WTC11 (cell line): ENCODE data around the gene MPDZ. TPM values are rescaled to one million over a fixed set of nuclear protein-coding genes. Genes with fewer than 3 reads are reported as not detected.

ENCODE experiments used
- ATAC-seq: fragments of 200-7000 bp; cut with Tn5 transposase; 2 replicates; pipeline ENCODE4 v1.10.0; 2021; ENCODE audit warnings: mild to moderate bottlenecking, moderate library complexity
- CTCF ChIA-PET: fragments of 300-600 bp; sonication (Branson Sonifier 250); formaldehyde crosslinking; loops from one replicate; lab custom pipeline; 2021; ENCODE audit warnings: antibody characterized with exemption; lab: Charles Lee
- POLR2A ChIA-PET: fragments of 350-600 bp; sonication (Branson Sonifier 250); formaldehyde crosslinking; loops from one replicate; lab custom pipeline; 2021; ENCODE audit warnings: antibody characterized with exemption; lab: Charles Lee
- DNase-seq: peaks from one replicate; pipeline ENCODE4 v3.0.0; 2021; ENCODE audit warnings: low spot score
- H3K27ac Mint-ChIP-seq: 2 replicates; pipeline ENCODE4 v1.8.0; 2021; ENCODE audit warnings: mixed read lengths
- H3K27me3 Mint-ChIP-seq: 2 replicates; pipeline ENCODE4 v1.8.0; 2021; ENCODE audit warnings: low read depth, mild to moderate bottlenecking, moderate library complexity, mixed read lengths
- H3K36me3 Mint-ChIP-seq: 2 replicates; pipeline ENCODE4 v1.8.0; 2021; ENCODE audit warnings: mixed read lengths
- H3K4me1 Mint-ChIP-seq: 2 replicates; pipeline ENCODE4 v1.8.0; 2022; ENCODE audit warnings: mixed read lengths
- H3K4me3 Mint-ChIP-seq: 2 replicates; pipeline ENCODE4 v1.8.0; 2021; ENCODE audit warnings: mild to moderate bottlenecking, moderate library complexity, mixed read lengths
- H3K9me3 Mint-ChIP-seq: 2 replicates; pipeline ENCODE4 v1.8.0; 2021; ENCODE audit warnings: mixed read lengths
- FOXK1 ChIP-seq: sonication (generic); formaldehyde crosslinking; IDR thresholded peaks from 2 replicates; pipeline ENCODE4 v1.8.0; 2022; ENCODE audit warnings: mild to moderate bottlenecking, moderate library complexity, missing genetic modification reagents
- NFE2L1 ChIP-seq: sonication (generic); formaldehyde crosslinking; IDR thresholded peaks from 2 replicates; pipeline ENCODE4 v1.8.1; 2023; ENCODE audit warnings: missing genetic modification reagents
- OVOL2 ChIP-seq: fragments of 250-450 bp; sonication (Bioruptor Pico); IDR thresholded peaks from 2 replicates; pipeline ENCODE4 v1.9.0; 2021; ENCODE audit warnings: mild to moderate bottlenecking, borderline replicate concordance
- PRRX2 ChIP-seq: fragments of 250-450 bp; sonication (Bioruptor Pico); IDR thresholded peaks from 2 replicates; pipeline ENCODE4 v1.8.0; 2021; ENCODE audit warnings: mild to moderate bottlenecking
- SMAD3 ChIP-seq: sonication (generic); formaldehyde crosslinking; IDR thresholded peaks from 2 replicates; pipeline ENCODE4 v1.8.0; 2022; ENCODE audit warnings: missing genetic modification reagents, mild to moderate bottlenecking, borderline replicate concordance
- TEAD1 ChIP-seq: sonication (generic); formaldehyde crosslinking; IDR thresholded peaks from 2 replicates; pipeline ENCODE4 v1.8.0; 2022; ENCODE audit warnings: mild to moderate bottlenecking, missing genetic modification reagents
- TEAD4 ChIP-seq: sonication (generic); formaldehyde crosslinking; IDR thresholded peaks from 2 replicates; pipeline ENCODE4 v1.8.0; 2022; ENCODE audit warnings: mild to moderate bottlenecking, missing genetic modification reagents
- total RNA-seq: library from RNA; stranded (reverse); gene quantifications from 3 replicates; pipeline ENCODE4 v1.2.3, GENCODE V29; 2021
- TF ChIP-seq, protein P1 (sequence below): fragments of 250-450 bp; sonication (Bioruptor Pico); IDR thresholded peaks from 2 replicates; pipeline ENCODE4 v1.9.0; 2021; ENCODE audit warnings: mild to moderate bottlenecking, borderline replicate concordance
- TF ChIP-seq, protein P2 (sequence below): sonication (generic); formaldehyde crosslinking; IDR thresholded peaks from 2 replicates; pipeline ENCODE4 v1.8.1; 2023; ENCODE audit warnings: mild to moderate bottlenecking, missing genetic modification reagents, borderline replicate concordance
- TF ChIP-seq, protein P3 (sequence below): sonication (generic); formaldehyde crosslinking; IDR thresholded peaks from 2 replicates; pipeline ENCODE4 v1.8.0; 2022; ENCODE audit warnings: missing genetic modification reagents

Gene MPDZ
- total RNA-seq, 1 experiment from 2014 or later: 38.5 TPM

DNA sequence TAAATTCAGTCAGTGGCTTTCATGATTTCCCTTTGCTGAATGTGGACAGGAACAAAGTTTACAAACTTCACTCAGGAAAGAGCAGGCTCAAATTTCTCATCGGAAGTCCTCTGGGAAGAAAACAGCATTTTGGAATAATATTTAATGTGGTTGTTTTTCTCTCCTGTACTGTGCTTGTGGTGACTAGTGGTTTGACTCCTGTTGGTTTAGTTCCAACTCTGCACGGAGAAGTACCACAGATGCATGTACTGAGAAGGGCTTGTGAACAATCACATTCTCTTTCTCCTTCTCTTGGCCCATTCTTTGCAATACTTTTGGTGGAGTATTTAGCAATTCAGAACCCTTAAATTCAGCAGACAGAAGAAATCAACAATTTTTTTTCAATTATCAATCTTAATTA lies 13.3 kb downstream of the MPDZ start (continued):
- TF ChIP-seq, protein P1, sequence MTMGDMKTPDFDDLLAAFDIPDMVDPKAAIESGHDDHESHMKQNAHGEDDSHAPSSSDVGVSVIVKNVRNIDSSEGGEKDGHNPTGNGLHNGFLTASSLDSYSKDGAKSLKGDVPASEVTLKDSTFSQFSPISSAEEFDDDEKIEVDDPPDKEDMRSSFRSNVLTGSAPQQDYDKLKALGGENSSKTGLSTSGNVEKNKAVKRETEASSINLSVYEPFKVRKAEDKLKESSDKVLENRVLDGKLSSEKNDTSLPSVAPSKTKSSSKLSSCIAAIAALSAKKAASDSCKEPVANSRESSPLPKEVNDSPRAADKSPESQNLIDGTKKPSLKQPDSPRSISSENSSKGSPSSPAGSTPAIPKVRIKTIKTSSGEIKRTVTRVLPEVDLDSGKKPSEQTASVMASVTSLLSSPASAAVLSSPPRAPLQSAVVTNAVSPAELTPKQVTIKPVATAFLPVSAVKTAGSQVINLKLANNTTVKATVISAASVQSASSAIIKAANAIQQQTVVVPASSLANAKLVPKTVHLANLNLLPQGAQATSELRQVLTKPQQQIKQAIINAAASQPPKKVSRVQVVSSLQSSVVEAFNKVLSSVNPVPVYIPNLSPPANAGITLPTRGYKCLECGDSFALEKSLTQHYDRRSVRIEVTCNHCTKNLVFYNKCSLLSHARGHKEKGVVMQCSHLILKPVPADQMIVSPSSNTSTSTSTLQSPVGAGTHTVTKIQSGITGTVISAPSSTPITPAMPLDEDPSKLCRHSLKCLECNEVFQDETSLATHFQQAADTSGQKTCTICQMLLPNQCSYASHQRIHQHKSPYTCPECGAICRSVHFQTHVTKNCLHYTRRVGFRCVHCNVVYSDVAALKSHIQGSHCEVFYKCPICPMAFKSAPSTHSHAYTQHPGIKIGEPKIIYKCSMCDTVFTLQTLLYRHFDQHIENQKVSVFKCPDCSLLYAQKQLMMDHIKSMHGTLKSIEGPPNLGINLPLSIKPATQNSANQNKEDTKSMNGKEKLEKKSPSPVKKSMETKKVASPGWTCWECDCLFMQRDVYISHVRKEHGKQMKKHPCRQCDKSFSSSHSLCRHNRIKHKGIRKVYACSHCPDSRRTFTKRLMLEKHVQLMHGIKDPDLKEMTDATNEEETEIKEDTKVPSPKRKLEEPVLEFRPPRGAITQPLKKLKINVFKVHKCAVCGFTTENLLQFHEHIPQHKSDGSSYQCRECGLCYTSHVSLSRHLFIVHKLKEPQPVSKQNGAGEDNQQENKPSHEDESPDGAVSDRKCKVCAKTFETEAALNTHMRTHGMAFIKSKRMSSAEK (CRISPR knock-in tag): no peak
- TF ChIP-seq, protein P2, sequence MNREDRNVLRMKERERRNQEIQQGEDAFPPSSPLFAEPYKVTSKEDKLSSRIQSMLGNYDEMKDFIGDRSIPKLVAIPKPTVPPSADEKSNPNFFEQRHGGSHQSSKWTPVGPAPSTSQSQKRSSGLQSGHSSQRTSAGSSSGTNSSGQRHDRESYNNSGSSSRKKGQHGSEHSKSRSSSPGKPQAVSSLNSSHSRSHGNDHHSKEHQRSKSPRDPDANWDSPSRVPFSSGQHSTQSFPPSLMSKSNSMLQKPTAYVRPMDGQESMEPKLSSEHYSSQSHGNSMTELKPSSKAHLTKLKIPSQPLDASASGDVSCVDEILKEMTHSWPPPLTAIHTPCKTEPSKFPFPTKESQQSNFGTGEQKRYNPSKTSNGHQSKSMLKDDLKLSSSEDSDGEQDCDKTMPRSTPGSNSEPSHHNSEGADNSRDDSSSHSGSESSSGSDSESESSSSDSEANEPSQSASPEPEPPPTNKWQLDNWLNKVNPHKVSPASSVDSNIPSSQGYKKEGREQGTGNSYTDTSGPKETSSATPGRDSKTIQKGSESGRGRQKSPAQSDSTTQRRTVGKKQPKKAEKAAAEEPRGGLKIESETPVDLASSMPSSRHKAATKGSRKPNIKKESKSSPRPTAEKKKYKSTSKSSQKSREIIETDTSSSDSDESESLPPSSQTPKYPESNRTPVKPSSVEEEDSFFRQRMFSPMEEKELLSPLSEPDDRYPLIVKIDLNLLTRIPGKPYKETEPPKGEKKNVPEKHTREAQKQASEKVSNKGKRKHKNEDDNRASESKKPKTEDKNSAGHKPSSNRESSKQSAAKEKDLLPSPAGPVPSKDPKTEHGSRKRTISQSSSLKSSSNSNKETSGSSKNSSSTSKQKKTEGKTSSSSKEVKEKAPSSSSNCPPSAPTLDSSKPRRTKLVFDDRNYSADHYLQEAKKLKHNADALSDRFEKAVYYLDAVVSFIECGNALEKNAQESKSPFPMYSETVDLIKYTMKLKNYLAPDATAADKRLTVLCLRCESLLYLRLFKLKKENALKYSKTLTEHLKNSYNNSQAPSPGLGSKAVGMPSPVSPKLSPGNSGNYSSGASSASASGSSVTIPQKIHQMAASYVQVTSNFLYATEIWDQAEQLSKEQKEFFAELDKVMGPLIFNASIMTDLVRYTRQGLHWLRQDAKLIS: no peak

DNA sequence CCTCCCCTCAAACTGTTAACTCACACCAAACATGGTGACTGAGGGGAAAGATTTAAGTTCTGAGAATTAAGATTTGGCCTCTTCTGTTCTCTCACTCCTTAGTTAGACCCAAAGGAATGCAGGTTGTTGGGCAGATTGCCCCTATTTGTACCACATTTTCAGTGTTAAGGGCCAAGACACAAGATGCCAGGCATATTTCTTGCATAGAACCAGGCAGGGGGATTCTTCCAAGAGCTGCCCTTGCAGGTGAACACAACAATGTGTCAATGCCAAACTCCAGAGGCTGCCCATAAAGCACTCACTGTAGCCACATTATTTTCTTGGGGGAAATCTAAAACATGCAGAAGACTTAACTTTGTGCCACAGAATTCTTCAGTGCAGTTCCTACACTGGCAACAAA lies 14.7 kb downstream of the MPDZ start:
- POLR2A ChIA-PET: no interaction called here
- CTCF ChIA-PET: no interaction called here
- Mint-ChIP-seq H3K27me3 (no peaks in the 10 kb centered on the region), H3K4me3 (no peak overlapping the region), H3K27ac (peak overlapping the region; percentile 30; the same call in 1 of the 2 replicates), H3K9me3 (no peaks in the 10 kb centered on the region), H3K36me3 (no peaks in the 10 kb centered on the region), H3K4me1 (peaks cover 37% of the 10 kb centered on the region)
- no peak for ATAC-seq
- TF ChIP-seq NFE2L1 (CRISPR knock-in tag): no peak
- no peak for TF ChIP-seq FOXK1 (CRISPR knock-in tag)
- TF ChIP-seq OVOL2 (CRISPR knock-in tag): no peak
- TF ChIP-seq, protein P3, sequence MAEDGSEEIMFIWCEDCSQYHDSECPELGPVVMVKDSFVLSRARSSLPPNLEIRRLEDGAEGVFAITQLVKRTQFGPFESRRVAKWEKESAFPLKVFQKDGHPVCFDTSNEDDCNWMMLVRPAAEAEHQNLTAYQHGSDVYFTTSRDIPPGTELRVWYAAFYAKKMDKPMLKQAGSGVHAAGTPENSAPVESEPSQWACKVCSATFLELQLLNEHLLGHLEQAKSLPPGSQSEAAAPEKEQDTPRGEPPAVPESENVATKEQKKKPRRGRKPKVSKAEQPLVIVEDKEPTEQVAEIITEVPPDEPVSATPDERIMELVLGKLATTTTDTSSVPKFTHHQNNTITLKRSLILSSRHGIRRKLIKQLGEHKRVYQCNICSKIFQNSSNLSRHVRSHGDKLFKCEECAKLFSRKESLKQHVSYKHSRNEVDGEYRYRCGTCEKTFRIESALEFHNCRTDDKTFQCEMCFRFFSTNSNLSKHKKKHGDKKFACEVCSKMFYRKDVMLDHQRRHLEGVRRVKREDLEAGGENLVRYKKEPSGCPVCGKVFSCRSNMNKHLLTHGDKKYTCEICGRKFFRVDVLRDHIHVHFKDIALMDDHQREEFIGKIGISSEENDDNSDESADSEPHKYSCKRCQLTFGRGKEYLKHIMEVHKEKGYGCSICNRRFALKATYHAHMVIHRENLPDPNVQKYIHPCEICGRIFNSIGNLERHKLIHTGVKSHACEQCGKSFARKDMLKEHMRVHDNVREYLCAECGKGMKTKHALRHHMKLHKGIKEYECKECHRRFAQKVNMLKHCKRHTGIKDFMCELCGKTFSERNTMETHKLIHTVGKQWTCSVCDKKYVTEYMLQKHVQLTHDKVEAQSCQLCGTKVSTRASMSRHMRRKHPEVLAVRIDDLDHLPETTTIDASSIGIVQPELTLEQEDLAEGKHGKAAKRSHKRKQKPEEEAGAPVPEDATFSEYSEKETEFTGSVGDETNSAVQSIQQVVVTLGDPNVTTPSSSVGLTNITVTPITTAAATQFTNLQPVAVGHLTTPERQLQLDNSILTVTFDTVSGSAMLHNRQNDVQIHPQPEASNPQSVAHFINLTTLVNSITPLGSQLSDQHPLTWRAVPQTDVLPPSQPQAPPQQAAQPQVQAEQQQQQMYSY: no peak
- no peak for TF ChIP-seq TEAD1 (CRISPR knock-in tag)
- no peak for TF ChIP-seq PRRX2 (CRISPR knock-in tag)
- no peak for TF ChIP-seq SMAD3 (CRISPR knock-in tag)
- TF ChIP-seq, protein P2: no peak
- no peak for TF ChIP-seq TEAD4 (CRISPR knock-in tag)
- DNase-seq: no peak
